Measurements from ENCODE around the gene OR56A3.

- TF ChIP-seq EGR1 (IDR thresholded peaks at IDR 0.05; ENCODE audit: low read depth) (no peak), CTCF (IDR thresholded peaks at IDR 0.05 in 2 of 3, conservative IDR thresholded peaks at IDR 0.05 in 1 of 3; ENCODE audit: borderline replicate concordance in 1 of 3, insufficient read depth in 1 of 3, low read depth in 2 of 3, low read length in 2 of 3) (no peak), YY1 (IDR thresholded peaks at IDR 0.05; ENCODE audit: extremely low read depth, insufficient replicate concordance, low read depth, low read length) (no peak), POLR2A (IDR thresholded peaks at IDR 0.05; ENCODE audit: borderline replicate concordance, extremely low read depth, insufficient read depth, insufficient read length) (no peak), SIN3A (IDR thresholded peaks at IDR 0.05; ENCODE audit: low read depth) (no peak), POLR2AphosphoS5 (IDR thresholded peaks at IDR 0.05; ENCODE audit: low read depth, low read length) (no peak), EZH2phosphoT487 (IDR thresholded peaks at IDR 0.05; ENCODE audit: borderline replicate concordance) (no peak), EZH2 (IDR thresholded peaks at IDR 0.05) (no peak), ZNF274 (IDR thresholded peaks at IDR 0.05; ENCODE audit: low read depth, low read length) (no peak), SP1 (IDR thresholded peaks at IDR 0.05; ENCODE audit: low read depth) (no peak), REST (IDR thresholded peaks at IDR 0.05; ENCODE audit: low read depth) (no peak)
Measured at GRCh38 chr11:5922749-5923426, 19.2 kb upstream of the OR56A3 start.
